ENCODE results near the gene OSCP1.

Gene OSCP1

DNA sequence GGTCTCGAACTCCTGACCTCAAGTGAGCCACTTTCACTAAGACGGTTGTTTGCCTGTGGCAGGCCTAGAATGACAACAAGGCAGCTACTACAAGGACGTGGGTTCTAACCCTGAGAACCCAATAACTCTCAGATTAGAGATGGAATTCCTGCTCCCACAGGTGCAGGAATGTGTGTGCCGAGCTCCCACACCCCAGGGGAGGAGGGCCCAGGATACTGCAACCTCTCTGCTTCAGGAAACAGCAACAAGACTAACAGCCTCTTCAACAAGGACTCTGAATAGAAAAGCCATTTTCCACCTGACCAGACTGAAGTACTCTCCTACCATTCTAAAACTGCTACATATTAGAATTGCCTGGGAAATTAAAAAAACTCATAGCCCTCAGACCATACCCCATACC, 57.4 kb downstream of the OSCP1 start:
- no peak overlapping the region for H3K27ac ChIP-seq (replicated peaks)
- TF ChIP-seq, protein P1, sequence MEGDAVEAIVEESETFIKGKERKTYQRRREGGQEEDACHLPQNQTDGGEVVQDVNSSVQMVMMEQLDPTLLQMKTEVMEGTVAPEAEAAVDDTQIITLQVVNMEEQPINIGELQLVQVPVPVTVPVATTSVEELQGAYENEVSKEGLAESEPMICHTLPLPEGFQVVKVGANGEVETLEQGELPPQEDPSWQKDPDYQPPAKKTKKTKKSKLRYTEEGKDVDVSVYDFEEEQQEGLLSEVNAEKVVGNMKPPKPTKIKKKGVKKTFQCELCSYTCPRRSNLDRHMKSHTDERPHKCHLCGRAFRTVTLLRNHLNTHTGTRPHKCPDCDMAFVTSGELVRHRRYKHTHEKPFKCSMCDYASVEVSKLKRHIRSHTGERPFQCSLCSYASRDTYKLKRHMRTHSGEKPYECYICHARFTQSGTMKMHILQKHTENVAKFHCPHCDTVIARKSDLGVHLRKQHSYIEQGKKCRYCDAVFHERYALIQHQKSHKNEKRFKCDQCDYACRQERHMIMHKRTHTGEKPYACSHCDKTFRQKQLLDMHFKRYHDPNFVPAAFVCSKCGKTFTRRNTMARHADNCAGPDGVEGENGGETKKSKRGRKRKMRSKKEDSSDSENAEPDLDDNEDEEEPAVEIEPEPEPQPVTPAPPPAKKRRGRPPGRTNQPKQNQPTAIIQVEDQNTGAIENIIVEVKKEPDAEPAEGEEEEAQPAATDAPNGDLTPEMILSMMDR (IDR thresholded peaks at IDR 0.05; ENCODE audit: insufficient read depth, low read length) = no peak
- no peak for TF ChIP-seq POLR2AphosphoS5 (IDR thresholded peaks at IDR 0.05; ENCODE audit: low read depth)
- no peak for TF ChIP-seq SPI1 (IDR thresholded peaks at IDR 0.05; ENCODE audit: borderline replicate concordance, low read depth)
- no peak for TF ChIP-seq GABPA (IDR thresholded peaks at IDR 0.05; ENCODE audit: low read depth)
- TF ChIP-seq, protein P2, sequence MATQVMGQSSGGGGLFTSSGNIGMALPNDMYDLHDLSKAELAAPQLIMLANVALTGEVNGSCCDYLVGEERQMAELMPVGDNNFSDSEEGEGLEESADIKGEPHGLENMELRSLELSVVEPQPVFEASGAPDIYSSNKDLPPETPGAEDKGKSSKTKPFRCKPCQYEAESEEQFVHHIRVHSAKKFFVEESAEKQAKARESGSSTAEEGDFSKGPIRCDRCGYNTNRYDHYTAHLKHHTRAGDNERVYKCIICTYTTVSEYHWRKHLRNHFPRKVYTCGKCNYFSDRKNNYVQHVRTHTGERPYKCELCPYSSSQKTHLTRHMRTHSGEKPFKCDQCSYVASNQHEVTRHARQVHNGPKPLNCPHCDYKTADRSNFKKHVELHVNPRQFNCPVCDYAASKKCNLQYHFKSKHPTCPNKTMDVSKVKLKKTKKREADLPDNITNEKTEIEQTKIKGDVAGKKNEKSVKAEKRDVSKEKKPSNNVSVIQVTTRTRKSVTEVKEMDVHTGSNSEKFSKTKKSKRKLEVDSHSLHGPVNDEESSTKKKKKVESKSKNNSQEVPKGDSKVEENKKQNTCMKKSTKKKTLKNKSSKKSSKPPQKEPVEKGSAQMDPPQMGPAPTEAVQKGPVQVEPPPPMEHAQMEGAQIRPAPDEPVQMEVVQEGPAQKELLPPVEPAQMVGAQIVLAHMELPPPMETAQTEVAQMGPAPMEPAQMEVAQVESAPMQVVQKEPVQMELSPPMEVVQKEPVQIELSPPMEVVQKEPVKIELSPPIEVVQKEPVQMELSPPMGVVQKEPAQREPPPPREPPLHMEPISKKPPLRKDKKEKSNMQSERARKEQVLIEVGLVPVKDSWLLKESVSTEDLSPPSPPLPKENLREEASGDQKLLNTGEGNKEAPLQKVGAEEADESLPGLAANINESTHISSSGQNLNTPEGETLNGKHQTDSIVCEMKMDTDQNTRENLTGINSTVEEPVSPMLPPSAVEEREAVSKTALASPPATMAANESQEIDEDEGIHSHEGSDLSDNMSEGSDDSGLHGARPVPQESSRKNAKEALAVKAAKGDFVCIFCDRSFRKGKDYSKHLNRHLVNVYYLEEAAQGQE (IDR thresholded peaks at IDR 0.05; ENCODE audit: insufficient replicate concordance, low read depth) = no peak
- no peak overlapping the region for H3K4me3 ChIP-seq (replicated peaks; ENCODE audit: insufficient read depth, low read length)
- no peaks in the 10 kb centered on the region for H3K27me3 ChIP-seq (ENCODE audit: insufficient read depth, poor library complexity, severe bottlenecking)
- no peak for DNase-seq (ENCODE audit: low read depth in 1 of 2, low spot score in 1 of 2)

DNA sequence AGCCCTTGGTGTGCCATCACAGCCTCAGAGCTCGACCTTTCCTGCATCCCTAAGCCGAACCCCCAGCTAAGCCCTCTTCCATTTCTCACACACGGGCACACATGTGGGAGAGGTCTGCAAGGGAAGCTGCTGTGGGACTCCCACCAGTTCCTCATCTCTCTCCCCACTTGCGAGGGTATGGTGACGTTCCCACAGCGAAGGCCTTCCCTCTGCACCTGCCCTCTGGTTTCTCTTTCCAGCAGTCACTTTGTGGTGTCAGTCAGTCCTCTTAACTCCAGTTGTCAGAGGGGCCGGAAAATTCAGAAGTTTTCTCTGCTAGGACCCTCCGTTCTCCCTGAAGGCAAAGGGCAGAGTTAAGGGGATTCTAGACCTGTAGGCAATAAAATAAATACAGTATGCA, 59.0 kb downstream of the OSCP1 start:
- no peaks in the 10 kb centered on the region for H3K27me3 ChIP-seq (ENCODE audit: insufficient read depth, poor library complexity, severe bottlenecking)
- no peak for DNase-seq (ENCODE audit: low read depth in 1 of 2, low spot score in 1 of 2)
- H3K27ac ChIP-seq (replicated peaks) = no peak overlapping the region
- TF ChIP-seq SPI1 (IDR thresholded peaks at IDR 0.05; ENCODE audit: borderline replicate concordance, low read depth) (no peak), POLR2AphosphoS5 (IDR thresholded peaks at IDR 0.05; ENCODE audit: low read depth) (no peak), GABPA (IDR thresholded peaks at IDR 0.05; ENCODE audit: low read depth) (no peak)
- TF ChIP-seq, protein P2 (IDR thresholded peaks at IDR 0.05; ENCODE audit: insufficient replicate concordance, low read depth) = no peak
- TF ChIP-seq, protein P1 (IDR thresholded peaks at IDR 0.05; ENCODE audit: insufficient read depth, low read length) = no peak
- no peak overlapping the region for H3K4me3 ChIP-seq (replicated peaks; ENCODE audit: insufficient read depth, low read length)

DNA sequence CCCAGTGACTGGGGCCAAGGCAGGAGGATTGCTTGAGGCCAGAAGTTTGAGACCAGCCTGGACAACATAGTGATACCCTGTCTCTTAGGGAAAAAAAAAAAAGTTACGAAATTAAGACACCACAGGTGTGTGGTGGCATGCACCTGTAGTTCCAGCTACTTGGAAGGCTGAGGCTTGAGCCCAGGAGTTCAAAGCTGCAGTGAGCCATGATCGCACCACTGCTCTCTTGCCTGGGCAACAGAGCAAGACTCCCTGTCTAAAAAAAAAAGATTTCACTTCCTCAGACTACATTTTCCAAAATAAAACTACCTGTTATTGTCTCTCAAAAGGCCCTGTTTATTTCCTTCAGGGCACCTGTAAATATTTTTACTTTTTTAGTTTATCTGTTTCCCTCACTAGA, 59.8 kb downstream of the OSCP1 start:
- DNase-seq (ENCODE audit: low read depth in 1 of 2, low spot score in 1 of 2) = no peak
- no peak overlapping the region for H3K27ac ChIP-seq (replicated peaks)
- H3K4me3 ChIP-seq (replicated peaks; ENCODE audit: insufficient read depth, low read length) = no peak overlapping the region
- H3K27me3 ChIP-seq (ENCODE audit: insufficient read depth, poor library complexity, severe bottlenecking) = no peaks in the 10 kb centered on the region
- TF ChIP-seq POLR2AphosphoS5 (IDR thresholded peaks at IDR 0.05; ENCODE audit: low read depth) (no peak), SPI1 (IDR thresholded peaks at IDR 0.05; ENCODE audit: borderline replicate concordance, low read depth) (no peak), GABPA (IDR thresholded peaks at IDR 0.05; ENCODE audit: low read depth) (no peak)
- TF ChIP-seq, protein P1 (IDR thresholded peaks at IDR 0.05; ENCODE audit: insufficient read depth, low read length) = no peak
- TF ChIP-seq, protein P2 (IDR thresholded peaks at IDR 0.05; ENCODE audit: insufficient replicate concordance, low read depth) = no peak
